HepG2 (cell line): ENCODE results near the gene KCNQ2.

ENCODE experiments used
- BRF2 ChIP-seq: sonication (generic); formaldehyde crosslinking; IDR thresholded peaks from 2 replicates; pipeline ENCODE4 v1.8.1; 2022; ENCODE audit warnings: mild to moderate bottlenecking, missing genetic modification reagents
- EZH2 ChIP-seq: conservative IDR thresholded peaks from 2 replicates; pipeline ENCODE4 v1.6.1; 2012; ENCODE audit warnings: mild to moderate bottlenecking, low read depth, low read length, moderate library complexity
- IRF2 ChIP-seq: IDR thresholded peaks from 2 replicates; pipeline ENCODE4 v1.6.1; 2018; ENCODE audit warnings: missing genetic modification reagents, missing compliant biosample characterization
- REPIN1 ChIP-seq: sonication (generic); formaldehyde crosslinking; IDR thresholded peaks from 2 replicates; pipeline ENCODE4 v1.8.0; 2022; ENCODE audit warnings: missing genetic modification reagents, low read depth, mild to moderate bottlenecking, borderline replicate concordance
- RFX5 ChIP-seq: IDR thresholded peaks from 2 replicates; pipeline ENCODE4 v1.6.1; 2011; ENCODE audit warnings: low read depth, low read length, improper control_type of control experiment
- SATB2 ChIP-seq: sonication (generic); formaldehyde crosslinking; IDR thresholded peaks from 2 replicates; pipeline ENCODE4 v1.5.0; 2020; ENCODE audit warnings: missing genetic modification reagents
- ZNF609 ChIP-seq: sonication (generic); formaldehyde crosslinking; IDR thresholded peaks from 2 replicates; pipeline ENCODE4 v1.4.0; 2020; ENCODE audit warnings: mild to moderate bottlenecking, missing genetic modification reagents, borderline replicate concordance

- TF ChIP-seq EZH2 (no peak), RFX5 (no peak), BRF2 (no peak), SATB2 (CRISPR knock-in tag) (no peak), REPIN1 (CRISPR knock-in tag) (no peak), ZNF609 (CRISPR knock-in tag) (no peak), IRF2 (CRISPR knock-in tag) (no peak)
Observed at GRCh38 chr20:63369024-63369530, 103.4 kb downstream of the KCNQ2 start.
